Loucy (cell line): ENCODE data around the gene OPTN.

Experiments
- H2AFZ ChIP-seq: fragments of 200-600 bp; sonication (generic); 2 replicates; pipeline ENCODE4 v1.6.0; 2016; ENCODE audit warnings: antibody characterized with exemption, mild to moderate bottlenecking, low read length, moderate library complexity
- H3F3A ChIP-seq: fragments of 200-600 bp; 2 replicates; pipeline ENCODE4 v1.6.0; 2016; ENCODE audit warnings: antibody characterized with exemption, low read depth, mild to moderate bottlenecking
- H3K27me3 ChIP-seq: fragments of 200-600 bp; sonication (generic); 2 replicates; pipeline ENCODE4 v1.6.1; 2014; ENCODE audit warnings: low read length, mild to moderate bottlenecking; ENCODE audit not compliant: insufficient read depth, poor library complexity, severe bottlenecking
- H3K36me3 ChIP-seq: fragments of 200-600 bp; sonication (generic); 2 replicates; pipeline ENCODE4 v1.6.1; 2016; ENCODE audit warnings: low read length; ENCODE audit not compliant: insufficient read depth
- H3K4me1 ChIP-seq: fragments of 200-600 bp; sonication (generic); 2 replicates; pipeline ENCODE4 v1.5.1; 2014; ENCODE audit warnings: low read length, mild to moderate bottlenecking; ENCODE audit not compliant: insufficient read depth, poor library complexity, severe bottlenecking
- H3K4me2 ChIP-seq: fragments of 200-600 bp; sonication (generic); 2 replicates; pipeline ENCODE4 v1.6.0; 2014; ENCODE audit warnings: antibody characterized with exemption, low read length, low read depth, mild to moderate bottlenecking; ENCODE audit not compliant: poor library complexity, severe bottlenecking
- H3K4me3 ChIP-seq: fragments of 200-600 bp; sonication (generic); 2 replicates; pipeline ENCODE4 v1.5.1; 2014; ENCODE audit warnings: low read length, mild to moderate bottlenecking, mixed read lengths; ENCODE audit not compliant: poor library complexity, severe bottlenecking
- H3K79me2 ChIP-seq: fragments of 200-600 bp; sonication (generic); 2 replicates; pipeline ENCODE4 v1.6.1; 2014; ENCODE audit warnings: low read length; ENCODE audit not compliant: insufficient read depth
- H3K9ac ChIP-seq: fragments of 200-600 bp; sonication (generic); 2 replicates; pipeline ENCODE4 v1.6.0; 2014; ENCODE audit warnings: mild to moderate bottlenecking, low read depth, low read length, moderate library complexity; ENCODE audit not compliant: poor library complexity, severe bottlenecking
- H3K9me2 ChIP-seq: fragments of 200-600 bp; sonication (generic); replicated peaks from 2 replicates; pipeline ENCODE4 v1.6.1; 2016; ENCODE audit warnings: low read depth, low read length, mixed read lengths
- H3K9me3 ChIP-seq: fragments of 200-600 bp; sonication (generic); 2 replicates; pipeline ENCODE4 v1.6.1; 2014; ENCODE audit warnings: mild to moderate bottlenecking, antibody characterized with exemption, low read length, low read depth; ENCODE audit not compliant: insufficient read depth
- H4K20me1 ChIP-seq: fragments of 200-600 bp; sonication (generic); 2 replicates; pipeline ENCODE4 v1.6.0; 2014; ENCODE audit warnings: antibody characterized with exemption, low read length, mild to moderate bottlenecking; ENCODE audit not compliant: insufficient read depth, poor library complexity, severe bottlenecking
- CTCF ChIP-seq: fragments of 200-600 bp; sonication (generic); conservative IDR thresholded peaks from 2 replicates; pipeline ENCODE4 v1.5.1; 2014; ENCODE audit warnings: mild to moderate bottlenecking, antibody characterized with exemption, low read length
- EZH2phosphoT487 ChIP-seq: fragments of 200-600 bp; IDR thresholded peaks from 2 replicates; pipeline ENCODE4 v1.6.1; 2018; ENCODE audit warnings: antibody characterized with exemption, mild to moderate bottlenecking, moderate library complexity, borderline replicate concordance

The OPTN gene

GRCh38 chr10:13103554-13103953 lies 3.6 kb downstream of the OPTN start:
- peaks cover 10% of the 10 kb centered on the region; the same call in 1 of the 2 replicates for H3K79me2 ChIP-seq
- H3K4me3 ChIP-seq, result no peak overlapping the region

GRCh38 chr10:13104697-13105096 lies 4.7 kb downstream of the OPTN start:
- Histone ChIP-seq H3K79me2 (peaks cover 10% of the 10 kb centered on the region; the same call in 1 of the 2 replicates), H3K27me3 (no peaks in the 10 kb centered on the region), H3K4me2 (no peak overlapping the region), H3K36me3 (no peaks in the 10 kb centered on the region), H3K9ac (no peak overlapping the region), H4K20me1 (no peaks in the 10 kb centered on the region), H3K4me1 (peaks cover 33% of the 10 kb centered on the region), H3K4me3 (no peak overlapping the region), H3K9me3 (no peaks in the 10 kb centered on the region), H3K9me2 (no peaks in the 10 kb centered on the region), H3F3A (0 out of 2 replicates have a peak, but pooled peaks cover 3% of the 10 kb centered on the region), H2AFZ (no peak overlapping the region)
- TF ChIP-seq EZH2phosphoT487, result no peak
- TF ChIP-seq CTCF, result no peak

More at GRCh38 chr10:13103554-13103953, 3.6 kb downstream of the OPTN start:
- TF ChIP-seq EZH2phosphoT487, result no peak
- TF ChIP-seq CTCF, result no peak
- no peaks in the 10 kb centered on the region for H4K20me1 ChIP-seq
- H3K9ac ChIP-seq, result no peak overlapping the region
- H3K27me3 ChIP-seq, result no peaks in the 10 kb centered on the region
- peaks cover 25% of the 10 kb centered on the region for H3K4me1 ChIP-seq
- H3K9me3 ChIP-seq, result no peaks in the 10 kb centered on the region
- no peaks in the 10 kb centered on the region for H3K36me3 ChIP-seq
- H3F3A ChIP-seq, result 0 out of 2 replicates have a peak, but pooled peaks cover 3% of the 10 kb centered on the region
- H3K4me2 ChIP-seq, result no peak overlapping the region
- no peaks in the 10 kb centered on the region for H3K9me2 ChIP-seq
- H2AFZ ChIP-seq, result no peak overlapping the region

- Histone ChIP-seq H3K9ac (no peak overlapping the region), H3K79me2 (peaks cover 9% of the 10 kb centered on the region; the same call in 1 of the 2 replicates), H3F3A (0 out of 2 replicates have a peak, but pooled peaks cover 3% of the 10 kb centered on the region), H4K20me1 (no peaks in the 10 kb centered on the region), H3K9me2 (no peaks in the 10 kb centered on the region), H2AFZ (no peak overlapping the region), H3K27me3 (no peaks in the 10 kb centered on the region), H3K4me1 (peaks cover 33% of the 10 kb centered on the region), H3K4me2 (no peak overlapping the region), H3K4me3 (no peak overlapping the region), H3K9me3 (no peaks in the 10 kb centered on the region), H3K36me3 (no peaks in the 10 kb centered on the region)
- TF ChIP-seq EZH2phosphoT487, result no peak
- TF ChIP-seq CTCF, result no peak
Observed at GRCh38 chr10:13105184-13105583, 5.2 kb downstream of the OPTN start.
